Measurements from ENCODE around the gene MRPL32. TPM values are rescaled to one million over a fixed set of nuclear protein-coding genes. Genes with fewer than 3 reads are reported as not detected.

Gene MRPL32
- total RNA-seq, 2 experiments from 2014 or later, result 59.7 to 61.8 TPM

DNA sequence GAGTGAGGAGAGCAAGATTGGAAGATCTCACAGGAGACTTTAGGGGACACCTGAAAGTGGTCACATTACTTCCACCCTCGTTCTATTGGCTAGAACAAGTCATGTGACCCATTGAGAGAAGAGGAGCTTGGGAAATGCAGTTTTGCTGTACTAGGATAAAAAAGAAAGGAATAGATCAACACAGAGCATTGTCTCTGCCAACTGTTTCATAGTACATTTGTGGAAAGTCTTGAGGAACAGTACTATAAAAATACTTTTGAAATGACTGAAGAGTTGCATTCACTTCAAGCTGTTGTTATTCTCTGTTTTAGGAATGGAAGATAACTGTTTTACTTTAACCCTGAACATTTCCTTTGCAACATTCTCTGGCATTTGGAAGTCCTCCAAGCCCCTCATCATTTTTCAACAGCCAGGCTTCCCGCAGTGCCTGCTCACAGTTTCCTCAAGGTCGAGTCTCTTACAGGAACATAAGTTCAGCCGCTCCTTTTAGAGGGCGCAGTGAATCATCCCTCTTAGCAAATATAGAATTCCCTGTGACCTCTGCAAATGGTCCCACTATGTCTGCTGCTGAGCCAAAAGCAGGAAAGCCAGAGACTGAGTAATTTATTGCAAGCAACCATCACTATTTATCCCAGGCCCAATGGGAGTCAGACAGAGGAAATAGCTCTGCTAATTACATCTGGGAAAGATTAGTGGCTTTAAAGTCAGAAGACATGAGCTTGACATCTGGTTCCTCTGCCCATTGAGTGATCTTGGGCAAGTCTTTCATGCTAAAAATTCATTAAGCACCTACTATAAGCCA lies 40.7 kb downstream of the MRPL32 start:
- no TSS peak for BruUV-seq (replicated peaks)
- ChIA-PET POLR2A (interaction anchor here (1.5 to 1.7 kb wide), 2 partner anchors 10 to 28 kb away, joined by 3 read pairs; no protein-coding TSS in a partner anchor), CTCF (ENCODE audit: unreplicated experiment) (no interaction called here)
- no peaks in the 10 kb centered on the region for H4K20me1 ChIP-seq (ENCODE audit: insufficient read depth, low read length)
- intact Hi-C loops (cut with micrococcal nuclease; ENCODE audit: unreplicated experiment), result no loop called here
- no peaks in the 10 kb centered on the region for H3K4me1 ChIP-seq (ENCODE audit: insufficient read depth, low read length, poor library complexity, severe bottlenecking)
- no peak overlapping the region for H2AFZ ChIP-seq (ENCODE audit: low read length)
- H3K4me3 ChIP-seq (ENCODE audit: low read depth, low read length, poor library complexity, severe bottlenecking), result no peak overlapping the region
- TF ChIP-seq CTCF (conservative IDR thresholded peaks at IDR 0.05; ENCODE audit: low read length) (no peak), EZH2phosphoT487 (IDR thresholded peaks at IDR 0.05; ENCODE audit: borderline replicate concordance, low read depth, low read length) (no peak)
- no peak overlapping the region for H3K27ac ChIP-seq (ENCODE audit: low read depth, low read length, poor library complexity, severe bottlenecking)
- no peak overlapping the region for H3K4me2 ChIP-seq (ENCODE audit: low read length)
- peak; percentile 30 for DNase-seq (ENCODE audit: low spot score)
- no peaks in the 10 kb centered on the region for H3K36me3 ChIP-seq (ENCODE audit: insufficient read depth, low read length)
- H3K9me2 ChIP-seq (ENCODE audit: insufficient read depth, low read length), result no peaks in the 10 kb centered on the region
- H3K9me3 ChIP-seq (ENCODE audit: low read length), result no peaks in the 10 kb centered on the region; the same call in 1 of the 2 replicates
- H3K79me2 ChIP-seq (ENCODE audit: insufficient read depth, low read depth, low read length), result no peaks in the 10 kb centered on the region

- Histone ChIP-seq H3K4me1 (ENCODE audit: insufficient read depth, low read length, poor library complexity, severe bottlenecking) (no peaks in the 10 kb centered on the region), H3K4me3 (ENCODE audit: low read depth, low read length, poor library complexity, severe bottlenecking) (no peak overlapping the region), H3K9me2 (ENCODE audit: insufficient read depth, low read length) (no peaks in the 10 kb centered on the region), H3K27ac (ENCODE audit: low read depth, low read length, poor library complexity, severe bottlenecking) (no peak overlapping the region), H3K79me2 (ENCODE audit: insufficient read depth, low read depth, low read length) (no peaks in the 10 kb centered on the region), H4K20me1 (ENCODE audit: insufficient read depth, low read length) (no peaks in the 10 kb centered on the region), H3K4me2 (ENCODE audit: low read length) (no peak overlapping the region), H2AFZ (ENCODE audit: low read length) (no peak overlapping the region), H3K9me3 (ENCODE audit: low read length) (no peaks in the 10 kb centered on the region; the same call in 1 of the 2 replicates), H3K36me3 (ENCODE audit: insufficient read depth, low read length) (no peaks in the 10 kb centered on the region)
- CTCF ChIA-PET (ENCODE audit: unreplicated experiment), result no interaction called here
- no peak for TF ChIP-seq CTCF (conservative IDR thresholded peaks at IDR 0.05; ENCODE audit: low read length)
- TF ChIP-seq EZH2phosphoT487 (IDR thresholded peaks at IDR 0.05; ENCODE audit: borderline replicate concordance, low read depth, low read length), result no peak
- no TSS peak for BruUV-seq (replicated peaks)
- intact Hi-C loops (cut with micrococcal nuclease; ENCODE audit: unreplicated experiment), result no loop called here
- DNase-seq (ENCODE audit: low spot score), result no peak
- POLR2A ChIA-PET, result interaction anchor here (0.9 kb wide), 1 partner anchor 9 kb away, joined by 3 read pairs; no protein-coding TSS in a partner anchor
Observed at GRCh38 chr7:42976371-42976770, 44.2 kb downstream of the MRPL32 start.

DNA sequence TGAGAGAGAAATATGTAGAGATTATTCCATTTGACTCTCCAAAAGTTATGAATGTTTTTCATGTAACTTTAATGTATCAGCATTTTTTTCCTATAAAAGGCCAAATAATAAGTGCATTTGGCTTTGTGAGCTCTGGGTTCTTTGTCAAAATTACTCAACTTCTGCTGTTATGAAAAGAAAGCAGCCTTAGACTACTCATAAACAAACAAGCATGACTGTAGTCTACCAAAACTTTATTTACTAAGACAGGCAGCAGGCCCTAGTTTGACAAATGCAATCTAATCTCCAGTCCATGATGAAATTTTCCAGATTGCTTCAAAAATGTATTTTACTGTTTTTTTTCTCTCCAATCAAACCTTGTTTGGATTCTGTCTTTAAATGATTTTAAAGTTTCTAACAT lies 46.3 kb downstream of the MRPL32 start:
- H3K9me3 ChIP-seq (ENCODE audit: low read length), result no peaks in the 10 kb centered on the region
- H2AFZ ChIP-seq (ENCODE audit: low read length), result no peak overlapping the region
- CTCF ChIA-PET (ENCODE audit: unreplicated experiment), result no interaction called here
- TF ChIP-seq EZH2phosphoT487 (IDR thresholded peaks at IDR 0.05; ENCODE audit: borderline replicate concordance, low read depth, low read length), result no peak
- no peak for TF ChIP-seq CTCF (conservative IDR thresholded peaks at IDR 0.05; ENCODE audit: low read length)
- no peak overlapping the region for H3K4me2 ChIP-seq (ENCODE audit: low read length)
- no peak for DNase-seq (ENCODE audit: low spot score)
- no peaks in the 10 kb centered on the region for H3K4me1 ChIP-seq (ENCODE audit: insufficient read depth, low read length, poor library complexity, severe bottlenecking)
- POLR2A ChIA-PET, result no interaction called here
- no peaks in the 10 kb centered on the region for H3K9me2 ChIP-seq (ENCODE audit: insufficient read depth, low read length)
- intact Hi-C loops (cut with micrococcal nuclease; ENCODE audit: unreplicated experiment), result no loop called here
- no peaks in the 10 kb centered on the region for H3K36me3 ChIP-seq (ENCODE audit: insufficient read depth, low read length)
- no peak overlapping the region for H3K4me3 ChIP-seq (ENCODE audit: low read depth, low read length, poor library complexity, severe bottlenecking)
- H3K79me2 ChIP-seq (ENCODE audit: insufficient read depth, low read depth, low read length), result no peaks in the 10 kb centered on the region
- H3K27ac ChIP-seq (ENCODE audit: low read depth, low read length, poor library complexity, severe bottlenecking), result no peak overlapping the region
- H4K20me1 ChIP-seq (ENCODE audit: insufficient read depth, low read length), result no peaks in the 10 kb centered on the region
- no TSS peak for BruUV-seq (replicated peaks)
